GM20431 (cell line): ENCODE data around the gene MED14.
"Not testable (repeated sequence)": the region's sequence is repeated elsewhere in the genome, so short reads cannot be mapped to it uniquely, and the experiment has no call there.

Experiments
- in situ Hi-C: fragments of 300-500 bp; cut with MseI, MboI; formaldehyde crosslinking; loops from one replicate; pipeline ENCODE4 v1.15.0; 2020; ENCODE audit warnings: low sequenced_read_pairs; ENCODE audit not compliant: unreplicated experiment

MED14 gene

GRCh38 chrX:40732499-40732898 is 2.8 kb downstream of the MED14 start:
- in situ Hi-C loops = not testable (repeated sequence)

GRCh38 chrX:40729598-40730584 is 5.5 kb downstream of the MED14 start:
- in situ Hi-C loops = no loop called here

GRCh38 chrX:40727581-40728252 is 7.6 kb downstream of the MED14 start:
- in situ Hi-C loops = no loop called here

- in situ Hi-C loops = no loop called here
Measured at GRCh38 chrX:40727093-40727492, 8.2 kb downstream of the MED14 start.

- in situ Hi-C loops = no loop called here
Measured at GRCh38 chrX:40722930-40723329, 12.4 kb downstream of the MED14 start.

- in situ Hi-C loops = no loop called here
Measured at GRCh38 chrX:40721489-40722106, 13.7 kb downstream of the MED14 start.

- in situ Hi-C loops = no loop called here
Measured at GRCh38 chrX:40720792-40721191, 14.6 kb downstream of the MED14 start.

GRCh38 chrX:40720339-40720738 is 15.0 kb downstream of the MED14 start:
- in situ Hi-C loops = no loop called here

- in situ Hi-C loops = no loop called here
Measured at GRCh38 chrX:40719731-40720130, 15.6 kb downstream of the MED14 start.

GRCh38 chrX:40719218-40719617 is 16.1 kb downstream of the MED14 start:
- in situ Hi-C loops = no loop called here

GRCh38 chrX:40709395-40709794 is 25.9 kb downstream of the MED14 start:
- in situ Hi-C loops = no loop called here

GRCh38 chrX:40705658-40706312 is 29.6 kb downstream of the MED14 start:
- in situ Hi-C loops = no loop called here

GRCh38 chrX:40700640-40701342 is 34.6 kb downstream of the MED14 start:
- in situ Hi-C loops = no loop called here

- in situ Hi-C loops = no loop called here
Measured at GRCh38 chrX:40698851-40699250, 36.5 kb downstream of the MED14 start.

- in situ Hi-C loops = no loop called here
Measured at GRCh38 chrX:40694802-40695201, 40.5 kb downstream of the MED14 start.

GRCh38 chrX:40688929-40689328 is 46.4 kb downstream of the MED14 start:
- in situ Hi-C loops = no loop called here

GRCh38 chrX:40687169-40687568 is 48.2 kb downstream of the MED14 start:
- in situ Hi-C loops = no loop called here

- in situ Hi-C loops = no loop called here
Measured at GRCh38 chrX:40685362-40685918, 49.9 kb downstream of the MED14 start.

- in situ Hi-C loops = no loop called here
Measured at GRCh38 chrX:40684092-40684491, 51.2 kb downstream of the MED14 start.
